Limb (tissue), 2 donors: ENCODE results near the gene DUSP15.
A peak's percentile ranks its signal among the peaks of the same experiment; 100 is the strongest.
"Not testable (repeated sequence)": the region's sequence is repeated elsewhere in the genome, so short reads cannot be mapped to it uniquely, and the experiment has no call there.

ENCODE experiments used
- DNase-seq, 2 donors: peaks; one replicate each; pipeline ENCODE4 v3.0.0-alpha.2; 2016; ENCODE audit errors: extremely low spot score in 2 of 2

The DUSP15 gene

GRCh38 chr20:31869942-31870725 is at the start of gene DUSP15, which contains the start of gene TTLL9:
TSS of gene DUSP15 (minus strand) at chr20:31870527. CDS start at chr20:31870337, 190 bp downstream.
TSS of gene TTLL9 (plus strand) at chr20:31870634. CDS start at chr20:31871127, 493 bp downstream.
- peak in 1 of 2 donors; percentile 77 for DNase-seq

GRCh38 chr20:31919410-31920155 is 49.3 kb upstream of the DUSP15 start:
- no peak for DNase-seq

GRCh38 chr20:31918466-31919105 is 48.3 kb upstream of the DUSP15 start:
- DNase-seq = no peak

GRCh38 chr20:31917962-31918412 is 47.7 kb upstream of the DUSP15 start:
- not testable (repeated sequence) for DNase-seq

- DNase-seq = no peak
These were observed 46.4 kb upstream of the DUSP15 start for GRCh38 chr20:31916708-31917107.

- DNase-seq = no peak
These were observed 45.4 kb upstream of the DUSP15 start for GRCh38 chr20:31915491-31916280.

- no peak for DNase-seq
These were observed 43.8 kb upstream of the DUSP15 start for GRCh38 chr20:31914170-31914569.

- no peak for DNase-seq
These were observed 43.3 kb upstream of the DUSP15 start for GRCh38 chr20:31913431-31914157.

- no peak for DNase-seq
These were observed 39.9 kb upstream of the DUSP15 start for GRCh38 chr20:31910071-31910803.

GRCh38 chr20:31909253-31910070 is 39.1 kb upstream of the DUSP15 start:
- DNase-seq = no peak

- DNase-seq = no peak
These were observed 38.1 kb upstream of the DUSP15 start for GRCh38 chr20:31908424-31908823.

GRCh38 chr20:31908016-31908415 is 37.7 kb upstream of the DUSP15 start:
- DNase-seq = no peak

- no peak for DNase-seq
These were observed 36.7 kb upstream of the DUSP15 start for GRCh38 chr20:31907046-31907445.

- DNase-seq = no peak
These were observed 35.7 kb upstream of the DUSP15 start for GRCh38 chr20:31906001-31906400.

- no peak for DNase-seq
These were observed 33.5 kb upstream of the DUSP15 start for GRCh38 chr20:31903627-31904386.

GRCh38 chr20:31901615-31902014 is 31.3 kb upstream of the DUSP15 start:
- DNase-seq = no peak

- no peak for DNase-seq
These were observed 27.2 kb upstream of the DUSP15 start for GRCh38 chr20:31897541-31897940.

- DNase-seq = no peak
These were observed 25.7 kb upstream of the DUSP15 start for GRCh38 chr20:31896049-31896448.
